Heart right ventricle (tissue), 16 donors: Measurements from ENCODE around the gene LSG1. TPM values are rescaled to one million over a fixed set of nuclear protein-coding genes. Genes with fewer than 3 reads are reported as not detected.

Experiments
- ATAC-seq, 8 donors: fragments of 200-7000 bp; cut with Tn5 transposase; one replicate each; pipeline ENCODE4 v1.9.1; 2020; ENCODE audit warnings: mild to moderate bottlenecking in 8 of 8, moderate library complexity in 8 of 8, moderate number of reproducible peaks in 1 of 8
- DNase-seq, 2 donors: peaks; one replicate each; pipeline ENCODE4 v3.0.0-alpha.2; 2020
- H3K27ac ChIP-seq, 10 donors: fragments of 200-600 bp; sonication (generic) in 2 of 10; one replicate each; pipeline versions ENCODE4 v1.5.0 to v1.8.0; 2020 to 2022; ENCODE audit warnings: mild to moderate bottlenecking in 3 of 10
- H3K27me3 ChIP-seq, 7 donors: fragments of 200-600 bp; one replicate each; pipeline ENCODE4 v1.8.0; 2021 to 2022; ENCODE audit warnings: mild to moderate bottlenecking in 2 of 7
- H3K36me3 ChIP-seq, 9 donors: fragments of 200-600 bp; sonication (generic) in 1 of 9; one replicate each; pipeline versions ENCODE4 v1.5.0 to v1.8.0; 2020 to 2022; ENCODE audit warnings: mild to moderate bottlenecking in 2 of 9
- H3K4me1 ChIP-seq, 9 donors: fragments of 200-600 bp; sonication (generic) in 1 of 9; one replicate each; pipeline versions ENCODE4 v1.5.0 to v1.8.0; 2020 to 2022; ENCODE audit warnings: mild to moderate bottlenecking in 4 of 9
- H3K4me3 ChIP-seq, 10 donors: fragments of 200-600 bp; sonication (generic) in 2 of 10; one replicate each; pipeline versions ENCODE4 v1.5.0 to v1.8.0; 2020 to 2022; ENCODE audit warnings: mild to moderate bottlenecking in 7 of 10, moderate library complexity in 2 of 10
- H3K9me3 ChIP-seq, 11 donors: fragments of 200-600 bp in 10 of 11; sonication (generic) in 2 of 11; one replicate each; pipeline versions ENCODE4 v1.5.0 to v1.8.0; 2013 to 2022; ENCODE audit warnings: mild to moderate bottlenecking in 2 of 11, control low read depth in 1 of 11, moderate library complexity in 1 of 11
- WGBS, 2 donors: extraction: QIAGEN DNeasy Blood & Tissue Kit; methylation state at CpG; one replicate each; pipeline ENCODE4 v1.1.7; 2013; ENCODE audit warnings: inconsistent platforms in 1 of 2; 5-methylcytosine and 5-hydroxymethylcytosine counted together
- intact Hi-C, 10 donors: fragments of 100-400 bp; cut with DNase I; formaldehyde crosslinking; loops; one replicate each; pipeline versions ENCODE4 v1.11.1 to v1.14.2; 2022
- polyA plus RNA-seq, 2 donors: library from polyadenylated mRNA; stranded (reverse); fragments of 200-250 nt; gene quantifications; one replicate each; pipeline ENCODE4 v1.2.3, GENCODE V29; 2013
- total RNA-seq, 10 donors: library from RNA; stranded (reverse); fragmentation: NEBNext Ultra II Directional in 3 of 10; extraction: Animal tissue kit (Norgen Biotek cat#: 25700) in 3 of 10; gene quantifications; one replicate each; pipeline versions ENCODE4 v1.2.1 to v1.2.4, GENCODE V29; 2021 to 2023
- TF ChIP-seq, protein P1 (sequence below), 9 donors: fragments of 200-600 bp; sonication (generic) in 2 of 9; IDR thresholded peaks; one replicate each; pipeline versions ENCODE4 v1.5.0 to v1.8.0; 2021 to 2022; ENCODE audit warnings: antibody characterized with exemption in 9 of 9, mild to moderate bottlenecking in 5 of 9, moderate library complexity in 1 of 9
- donor health status: Arrhythmogenic right ventricular cardiomyopathy.
- donor health status: ischemic (EF 13 %, LVEDD 7.1; RV severe dilation, severe dysfunction).
- donor health status: healthy with polysubstance abuse.
- donor health status: DM: no; HTN: yes; CAD: no.
- donor health status: DM: no; HTN: no; CAD: no.
- donor health status: ischemic (EF 25% LVEDD 6.9; RV normal size, moderate dysfunction).
- donor health status: ischemic (EF 25% LVEDD 5.7; RV mildly dilated, moderate dysfunction).
- donor health status: healthy.
- donor health status: DM: yes; HTN: yes; CAD: no.
- donor health status: Ischemic cardiomyopathy.
- donor health status: ischemic (EF 35%, LVEDD 5.7; RV mildly dilated, moderate dysfunction).
- donor health status: nonischemic (EF 11% LVEDD 7.7; RV severe dilation, severe dysfunction).
- donor health status: DM: yes; HTN: yes; CAD: no.
- donor health status: PGD.
- donor health status: ischemic (EF 29% LVEDD 5.4; RV normal size, mild dysfunction).
- donor health status: nonischemic (EF 23%, LVEDD 6.1; RV moderate dilation, normal function).

The LSG1 gene
- total and polyA plus RNA-seq, 12 donors: 11.3 to 22.1 (median 18.5) TPM

DNA sequence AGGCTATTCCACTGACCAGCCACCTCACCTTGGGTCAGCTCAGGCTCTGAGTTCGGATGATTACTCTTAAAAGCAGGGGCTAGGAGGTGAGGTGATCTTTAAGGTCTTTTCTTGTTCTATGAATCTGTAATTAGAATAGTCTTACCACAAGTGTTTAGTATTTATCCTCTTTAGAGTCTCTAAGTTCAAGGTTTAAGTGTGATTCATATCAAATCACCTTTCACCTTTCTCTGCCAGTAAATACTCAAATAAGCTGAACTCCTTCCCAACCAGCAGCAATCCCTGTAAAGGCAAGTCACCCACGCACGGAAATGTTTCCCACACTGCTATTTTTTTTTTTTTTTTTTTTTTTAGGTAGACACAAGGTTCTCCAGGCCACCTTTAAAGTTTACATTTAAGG, 24.2 kb downstream of the LSG1 start:
- ATAC-seq (no peak), DNase-seq (no peak)
- TF ChIP-seq, protein P1, sequence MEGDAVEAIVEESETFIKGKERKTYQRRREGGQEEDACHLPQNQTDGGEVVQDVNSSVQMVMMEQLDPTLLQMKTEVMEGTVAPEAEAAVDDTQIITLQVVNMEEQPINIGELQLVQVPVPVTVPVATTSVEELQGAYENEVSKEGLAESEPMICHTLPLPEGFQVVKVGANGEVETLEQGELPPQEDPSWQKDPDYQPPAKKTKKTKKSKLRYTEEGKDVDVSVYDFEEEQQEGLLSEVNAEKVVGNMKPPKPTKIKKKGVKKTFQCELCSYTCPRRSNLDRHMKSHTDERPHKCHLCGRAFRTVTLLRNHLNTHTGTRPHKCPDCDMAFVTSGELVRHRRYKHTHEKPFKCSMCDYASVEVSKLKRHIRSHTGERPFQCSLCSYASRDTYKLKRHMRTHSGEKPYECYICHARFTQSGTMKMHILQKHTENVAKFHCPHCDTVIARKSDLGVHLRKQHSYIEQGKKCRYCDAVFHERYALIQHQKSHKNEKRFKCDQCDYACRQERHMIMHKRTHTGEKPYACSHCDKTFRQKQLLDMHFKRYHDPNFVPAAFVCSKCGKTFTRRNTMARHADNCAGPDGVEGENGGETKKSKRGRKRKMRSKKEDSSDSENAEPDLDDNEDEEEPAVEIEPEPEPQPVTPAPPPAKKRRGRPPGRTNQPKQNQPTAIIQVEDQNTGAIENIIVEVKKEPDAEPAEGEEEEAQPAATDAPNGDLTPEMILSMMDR (IDR thresholded peaks at IDR 0.05): no peak
- WGBS, 2 donors: 90 to 98% methylated on average over 3 of the region's 3 CpGs
- no peaks in the 10 kb centered on the region for H3K9me3 ChIP-seq
- H3K4me3 ChIP-seq: no peak overlapping the region
- intact Hi-C loops: no loop called here
- no peaks in the 10 kb centered on the region for H3K4me1 ChIP-seq
- H3K36me3 ChIP-seq: peaks cover 7 to 97% (median 77%) of the 10 kb centered on the region in 9 donors
- no peaks in the 10 kb centered on the region for H3K27me3 ChIP-seq
- no peak overlapping the region for H3K27ac ChIP-seq

DNA sequence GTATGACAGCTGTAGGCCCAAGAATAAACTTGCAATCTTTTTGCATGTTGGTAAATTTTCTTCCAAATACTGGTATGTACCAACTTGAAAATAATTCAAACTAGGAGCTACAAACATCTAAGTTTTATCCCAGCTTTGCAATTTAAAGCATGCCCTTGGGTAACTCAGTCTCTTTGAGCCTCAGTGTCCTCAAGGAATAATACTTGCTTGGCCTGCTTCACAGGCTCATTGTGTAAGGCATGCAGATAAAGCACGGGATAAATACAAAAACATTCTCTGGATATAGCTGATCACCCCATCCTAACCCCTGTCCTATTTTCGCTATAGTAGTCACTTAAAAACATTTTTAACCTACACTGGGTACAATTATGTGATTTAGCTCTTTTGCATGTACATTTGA, 29.2 kb downstream of the LSG1 start:
- WGBS, 2 donors: 82 to 83% methylated on average over 2 of the region's 2 CpGs
- H3K27me3 ChIP-seq: no peaks in the 10 kb centered on the region
- ATAC-seq: no peak

GRCh38 chr3:194640829-194641228, 31.2 kb downstream of the LSG1 start:
- peak overlapping the region; percentile 58 to 80 (median 73) for H3K27ac ChIP-seq
- TF ChIP-seq, protein P1 (IDR thresholded peaks at IDR 0.05): peak in 1 of 9 donors; percentile 2
- no peaks in the 10 kb centered on the region for H3K9me3 ChIP-seq
- DNase-seq (no peak), ATAC-seq (peak in 4 of 8 donors; percentile 6 to 34 (median 18))
- intact Hi-C loops: no loop called here
- H3K4me1 ChIP-seq: peaks cover 0 to 19% (median 12%) of the 10 kb centered on the region in 9 donors
- WGBS, 2 donors: 89% methylated on average over 7 of the region's 7 CpGs
- peaks cover 0 to 59% (median 36%) of the 10 kb centered on the region in 9 donors for H3K36me3 ChIP-seq
- H3K27me3 ChIP-seq: no peaks in the 10 kb centered on the region
- H3K4me3 ChIP-seq: no peak overlapping the region

More for the DNA sequence above, 29.2 kb downstream of the LSG1 start:
- H3K4me1 ChIP-seq: peaks cover 0 to 19% (median 12%) of the 10 kb centered on the region in 9 donors
- intact Hi-C loops: no loop called here
- no peak overlapping the region for H3K27ac ChIP-seq
- DNase-seq: no peak
- no peaks in the 10 kb centered on the region for H3K9me3 ChIP-seq
- TF ChIP-seq, protein P1 (IDR thresholded peaks at IDR 0.05): no peak
- H3K36me3 ChIP-seq: peaks cover 0 to 78% (median 45%) of the 10 kb centered on the region in 9 donors
- no peak overlapping the region for H3K4me3 ChIP-seq

GRCh38 chr3:194638991-194639605, 32.9 kb downstream of the LSG1 start:
- DNase-seq: no peak
- WGBS, 2 donors: 95 to 98% methylated on average over 10 of the region's 10 CpGs
- intact Hi-C loops: no loop called here

More at GRCh38 chr3:194638991-194639605, 32.9 kb downstream of the LSG1 start:
- H3K4me3 ChIP-seq: no peak overlapping the region
- peaks cover 0 to 19% (median 12%) of the 10 kb centered on the region in 9 donors for H3K4me1 ChIP-seq
- no peak for ATAC-seq
- no peaks in the 10 kb centered on the region for H3K27me3 ChIP-seq
- peaks cover 0 to 43% (median 24%) of the 10 kb centered on the region in 9 donors for H3K36me3 ChIP-seq
- TF ChIP-seq, protein P1 (IDR thresholded peaks at IDR 0.05): no peak
- peak overlapping the region in 6 of 10 donors; percentile 72 to 80 (median 76) for H3K27ac ChIP-seq
- H3K9me3 ChIP-seq: no peaks in the 10 kb centered on the region
